HepG2 (cell line): ENCODE measurements around the gene NRBP1. TPM values are rescaled to one million over a fixed set of nuclear protein-coding genes. Genes with fewer than 3 reads are reported as not detected.

Experiments used
- MAF1 ChIP-seq: sonication (generic); formaldehyde crosslinking; IDR thresholded peaks from 2 replicates; pipeline ENCODE4 v1.5.0; 2020; ENCODE audit warnings: missing genetic modification reagents, borderline replicate concordance
- MLX ChIP-seq: IDR thresholded peaks from 2 replicates; pipeline ENCODE4 v1.6.1; 2016
- RARG ChIP-seq: sonication (generic); formaldehyde crosslinking; IDR thresholded peaks from 2 replicates; pipeline ENCODE4 v1.4.0; 2020; ENCODE audit warnings: low read depth, mild to moderate bottlenecking, missing genetic modification reagents
- RFX5 ChIP-seq: IDR thresholded peaks from 2 replicates; pipeline ENCODE4 v1.6.1; 2011; ENCODE audit warnings: low read depth, low read length, improper control_type of control experiment
- ZBTB1 ChIP-seq: sonication (generic); formaldehyde crosslinking; IDR thresholded peaks from 2 replicates; pipeline ENCODE4 v1.4.0; 2020; ENCODE audit warnings: missing genetic modification reagents, borderline replicate concordance
- ZC3H4 ChIP-seq: sonication (generic); formaldehyde crosslinking; IDR thresholded peaks from 2 replicates; pipeline ENCODE4 v1.4.0; 2020; ENCODE audit warnings: missing genetic modification reagents, borderline replicate concordance
- ZNF230 ChIP-seq: sonication (generic); formaldehyde crosslinking; IDR thresholded peaks from 2 replicates; pipeline ENCODE4 v1.4.0; 2020; ENCODE audit warnings: mild to moderate bottlenecking, missing genetic modification reagents
- ZNF407 ChIP-seq: sonication (generic); formaldehyde crosslinking; IDR thresholded peaks from one replicate; pipeline ENCODE4 v1.5.1; 2020; ENCODE audit warnings: mild to moderate bottlenecking, missing genetic modification reagents; ENCODE audit errors: not compliant biosample characterization
- ZNF441 ChIP-seq: sonication (generic); formaldehyde crosslinking; IDR thresholded peaks from 2 replicates; pipeline ENCODE4 v1.7.0; 2021; ENCODE audit warnings: missing genetic modification reagents, borderline replicate concordance
- ZNF619 ChIP-seq: sonication (generic); formaldehyde crosslinking; IDR thresholded peaks from 2 replicates; pipeline ENCODE4 v1.4.0; 2020; ENCODE audit warnings: mild to moderate bottlenecking, missing genetic modification reagents
- polyA plus RNA-seq, 8 experiments: library from polyadenylated mRNA; depleted of rRNA in 3 of 8; stranded (reverse) in 7 of 8; unstranded in 1 of 8; fragments of >200 nt; fragmentation: Illumina TruSeq in 4 of 8; extraction: Trizol in 4 of 8; gene quantifications; 2 replicates each; pipeline versions ENCODE4 v1.2.1 to v1.2.3, GENCODE V29; 2011 to 2016; ENCODE audit warnings: low read depth in 4 of 8, missing spikeins in 1 of 8, mixed read lengths in 1 of 8; ENCODE audit not compliant: insufficient read depth in 1 of 8
- total RNA-seq, 5 experiments: library from RNA; depleted of rRNA; stranded (reverse); fragments of >200 nt; fragmentation: Illumina TruSeq; extraction: Trizol; gene quantifications; 2 replicates each; pipeline ENCODE4 v1.2.3, GENCODE V29; 2016; ENCODE audit warnings: low read depth in 1 of 5
- TF ChIP-seq, protein P1 (sequence below): sonication (generic); formaldehyde crosslinking; IDR thresholded peaks from 2 replicates; pipeline ENCODE4 v1.4.0; 2020; ENCODE audit warnings: missing genetic modification reagents

The NRBP1 gene
- total and polyA plus RNA-seq, 2 of the 13 experiments (the other 11 are each of a cell fraction or from before 2014, with no cell fraction given), result 165 to 240 TPM

- TF ChIP-seq ZNF407 (CRISPR knock-in tag), result no peak
- TF ChIP-seq, protein P1, sequence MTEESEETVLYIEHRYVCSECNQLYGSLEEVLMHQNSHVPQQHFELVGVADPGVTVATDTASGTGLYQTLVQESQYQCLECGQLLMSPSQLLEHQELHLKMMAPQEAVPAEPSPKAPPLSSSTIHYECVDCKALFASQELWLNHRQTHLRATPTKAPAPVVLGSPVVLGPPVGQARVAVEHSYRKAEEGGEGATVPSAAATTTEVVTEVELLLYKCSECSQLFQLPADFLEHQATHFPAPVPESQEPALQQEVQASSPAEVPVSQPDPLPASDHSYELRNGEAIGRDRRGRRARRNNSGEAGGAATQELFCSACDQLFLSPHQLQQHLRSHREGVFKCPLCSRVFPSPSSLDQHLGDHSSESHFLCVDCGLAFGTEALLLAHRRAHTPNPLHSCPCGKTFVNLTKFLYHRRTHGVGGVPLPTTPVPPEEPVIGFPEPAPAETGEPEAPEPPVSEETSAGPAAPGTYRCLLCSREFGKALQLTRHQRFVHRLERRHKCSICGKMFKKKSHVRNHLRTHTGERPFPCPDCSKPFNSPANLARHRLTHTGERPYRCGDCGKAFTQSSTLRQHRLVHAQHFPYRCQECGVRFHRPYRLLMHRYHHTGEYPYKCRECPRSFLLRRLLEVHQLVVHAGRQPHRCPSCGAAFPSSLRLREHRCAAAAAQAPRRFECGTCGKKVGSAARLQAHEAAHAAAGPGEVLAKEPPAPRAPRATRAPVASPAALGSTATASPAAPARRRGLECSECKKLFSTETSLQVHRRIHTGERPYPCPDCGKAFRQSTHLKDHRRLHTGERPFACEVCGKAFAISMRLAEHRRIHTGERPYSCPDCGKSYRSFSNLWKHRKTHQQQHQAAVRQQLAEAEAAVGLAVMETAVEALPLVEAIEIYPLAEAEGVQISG (CRISPR knock-in tag), result no peak
- no peak for TF ChIP-seq ZNF441 (CRISPR knock-in tag)
- TF ChIP-seq RFX5, result no peak
- no peak for TF ChIP-seq MAF1 (CRISPR knock-in tag)
- no peak for TF ChIP-seq RARG (CRISPR knock-in tag)
- no peak for TF ChIP-seq ZC3H4 (CRISPR knock-in tag)
- TF ChIP-seq ZNF619, result no peak
- TF ChIP-seq MLX (CRISPR knock-in tag), result no peak
- no peak for TF ChIP-seq ZBTB1
- TF ChIP-seq ZNF230 (CRISPR knock-in tag), result no peak
These were observed 22.7 kb downstream of the NRBP1 start (continued) for GRCh38 chr2:27451095-27451494.
